Retina (tissue), 1 donor: ENCODE results near the gene ZMYM4.
"Not testable (repeated sequence)": the region's sequence is repeated elsewhere in the genome, so short reads cannot be mapped to it uniquely, and the experiment has no call there.

Experiments
- DNase-seq: peaks from one replicate; pipeline ENCODE4 v3.0.0-alpha.2; 2016

Gene ZMYM4

GRCh38 chr1:35268282-35269200, at the start of gene ZMYM4:
Gene ZMYM4, plus strand, starts transcription at chr1:35268709. Its CDS starts 338 bp downstream, at chr1:35269047.
- peak; percentile 89 for DNase-seq

GRCh38 chr1:35220976-35221375, 47.5 kb upstream of the ZMYM4 start:
- DNase-seq: no peak

GRCh38 chr1:35222322-35223083, 46.0 kb upstream of the ZMYM4 start:
- DNase-seq: no peak

GRCh38 chr1:35223084-35223630, 45.4 kb upstream of the ZMYM4 start:
- DNase-seq: no peak

GRCh38 chr1:35226546-35226945, 42.0 kb upstream of the ZMYM4 start:
- no peak for DNase-seq

GRCh38 chr1:35229587-35230360, 38.7 kb upstream of the ZMYM4 start:
- no peak for DNase-seq

- DNase-seq: no peak
These were observed 37.2 kb upstream of the ZMYM4 start for GRCh38 chr1:35231287-35231686.

GRCh38 chr1:35236772-35237171, 31.7 kb upstream of the ZMYM4 start:
- not testable (repeated sequence) for DNase-seq

- DNase-seq: no peak
These were observed 24.8 kb upstream of the ZMYM4 start for GRCh38 chr1:35243691-35244090.

GRCh38 chr1:35247256-35247655, 21.3 kb upstream of the ZMYM4 start:
- DNase-seq: no peak

- DNase-seq: no peak
These were observed 14.6 kb upstream of the ZMYM4 start for GRCh38 chr1:35253941-35254340.

- no peak for DNase-seq
These were observed 13.2 kb upstream of the ZMYM4 start for GRCh38 chr1:35255276-35255675.

- DNase-seq: no peak
These were observed 8.9 kb upstream of the ZMYM4 start for GRCh38 chr1:35259561-35259960.

GRCh38 chr1:35261412-35262120, 6.9 kb upstream of the ZMYM4 start:
- DNase-seq: no peak

GRCh38 chr1:35264035-35264434, 4.5 kb upstream of the ZMYM4 start:
- no peak for DNase-seq

GRCh38 chr1:35264871-35265270, 3.6 kb upstream of the ZMYM4 start:
- DNase-seq: no peak

GRCh38 chr1:35266306-35266705, 2.2 kb upstream of the ZMYM4 start:
- DNase-seq: no peak

- DNase-seq: no peak
These were observed 886 bp downstream of the ZMYM4 start for GRCh38 chr1:35269201-35269988.

- no peak for DNase-seq
These were observed 1.4 kb downstream of the ZMYM4 start for GRCh38 chr1:35269989-35270289.

GRCh38 chr1:35270836-35271235, 2.3 kb downstream of the ZMYM4 start:
- DNase-seq: no peak

GRCh38 chr1:35274197-35274596, 5.7 kb downstream of the ZMYM4 start:
- no peak for DNase-seq
